GM23338 (cell line): Measurements from ENCODE around the gene DHRS3. TPM values are rescaled to one million over a fixed set of nuclear protein-coding genes. Genes with fewer than 3 reads are reported as not detected.

Experiments
- ATAC-seq: fragments of 200-7000 bp; cut with Tn5 transposase; 3 replicates; pipeline ENCODE4 v1.9.1; 2020
- DNase-seq: peaks from one replicate; pipeline ENCODE4 v3.0.0-alpha.2; 2015; ENCODE audit warnings: low spot score
- H2AFZ ChIP-seq: fragments of 200-600 bp; sonication (generic); 2 replicates; pipeline ENCODE4 v1.8.0; 2016; ENCODE audit warnings: antibody characterized with exemption, mild to moderate bottlenecking, moderate library complexity
- H3F3A ChIP-seq: fragments of 200-600 bp; sonication (generic); replicated peaks from 2 replicates; pipeline ENCODE4 v1.8.0; 2017; ENCODE audit warnings: antibody characterized with exemption, mixed run types, low read depth
- H3K27ac ChIP-seq: fragments of 200-600 bp; sonication (generic); 2 replicates; pipeline ENCODE4 v1.6.1; 2016; ENCODE audit warnings: low read depth
- H3K27me3 ChIP-seq: fragments of 200-600 bp; sonication (generic); 2 replicates; pipeline ENCODE4 v1.8.0; 2016; ENCODE audit warnings: mild to moderate bottlenecking, mixed run types, moderate library complexity; ENCODE audit not compliant: insufficient read depth
- H3K36me3 ChIP-seq: fragments of 200-600 bp; sonication (generic); 2 replicates; pipeline ENCODE4 v1.8.0; 2016; ENCODE audit warnings: mild to moderate bottlenecking; ENCODE audit not compliant: insufficient read depth
- H3K4me1 ChIP-seq: fragments of 200-600 bp; sonication (generic); 2 replicates; pipeline ENCODE4 v1.8.0; 2016; ENCODE audit warnings: mild to moderate bottlenecking, moderate library complexity; ENCODE audit not compliant: insufficient read depth
- H3K4me2 ChIP-seq: fragments of 200-600 bp; sonication (generic); 2 replicates; pipeline ENCODE4 v1.7.1; 2017; ENCODE audit warnings: mixed run types
- H3K4me3 ChIP-seq: fragments of 200-600 bp; sonication (generic); 2 replicates; pipeline ENCODE4 v1.6.1; 2016; ENCODE audit warnings: mixed run types
- H3K79me2 ChIP-seq: fragments of 200-600 bp; sonication (generic); replicated peaks from 2 replicates; pipeline ENCODE4 v1.8.0; 2017; ENCODE audit warnings: mild to moderate bottlenecking; ENCODE audit not compliant: insufficient read depth
- H3K9me2 ChIP-seq: fragments of 200-600 bp; sonication (generic); 2 replicates; pipeline ENCODE4 v1.8.0; 2017; ENCODE audit not compliant: insufficient read depth
- H4K20me1 ChIP-seq: fragments of 200-600 bp; sonication (generic); replicated peaks from 2 replicates; pipeline ENCODE4 v1.8.0; 2017; ENCODE audit warnings: mild to moderate bottlenecking; ENCODE audit not compliant: insufficient read depth
- H3K27ac Mint-ChIP-seq: 2 replicates; pipeline ENCODE4 v1.8.0; 2020; ENCODE audit warnings: inconsistent platforms, mild to moderate bottlenecking, moderate library complexity, mixed read lengths
- H3K27me3 Mint-ChIP-seq: 3 replicates; pipeline ENCODE4 v1.8.0; 2022; ENCODE audit warnings: low read depth, mild to moderate bottlenecking, moderate library complexity, mixed read lengths, inconsistent platforms; ENCODE audit not compliant: insufficient read depth, poor library complexity
- H3K36me3 Mint-ChIP-seq: 3 replicates; pipeline ENCODE4 v1.8.0; 2021; ENCODE audit warnings: low read depth, mild to moderate bottlenecking, inconsistent platforms, moderate library complexity, mixed read lengths
- H3K4me1 Mint-ChIP-seq: 3 replicates; pipeline ENCODE4 v1.8.0; 2020; ENCODE audit warnings: mild to moderate bottlenecking, inconsistent platforms, mixed read lengths
- H3K4me3 Mint-ChIP-seq: 3 replicates; pipeline ENCODE4 v1.8.0; 2021; ENCODE audit warnings: moderate library complexity, mild to moderate bottlenecking, inconsistent platforms, mixed read lengths
- H3K9me3 Mint-ChIP-seq: 3 replicates; pipeline ENCODE4 v1.8.0; 2020; ENCODE audit warnings: moderate library complexity, mild to moderate bottlenecking, inconsistent platforms, mixed read lengths
- CREB1 ChIP-seq: fragments of 250-450 bp; sonication (Bioruptor Pico); IDR thresholded peaks from 2 replicates; pipeline ENCODE4 v1.5.0; 2020; ENCODE audit warnings: low read depth, mild to moderate bottlenecking, moderate library complexity
- ETS1 ChIP-seq: IDR thresholded peaks from 2 replicates; pipeline ENCODE4 v1.6.1; 2016; ENCODE audit warnings: antibody characterized with exemption
- EZH2 ChIP-seq: fragments of 200-600 bp; sonication (generic); IDR thresholded peaks from one replicate; pipeline ENCODE4 v1.8.0; 2017; ENCODE audit warnings: antibody characterized with exemption, mild to moderate bottlenecking, low read depth; ENCODE audit not compliant: unreplicated experiment
- EZH2phosphoT487 ChIP-seq: fragments of 200-600 bp; sonication (generic); IDR thresholded peaks from one replicate; pipeline ENCODE4 v1.8.1; 2018; ENCODE audit warnings: antibody characterized with exemption; ENCODE audit not compliant: unreplicated experiment
- JUNB ChIP-seq: IDR thresholded peaks from one replicate; pipeline ENCODE4 v1.6.1; 2016; ENCODE audit warnings: antibody characterized with exemption; ENCODE audit not compliant: unreplicated experiment
- NANOG ChIP-seq: IDR thresholded peaks from 2 replicates; pipeline ENCODE4 v1.6.1; 2016; ENCODE audit warnings: antibody characterized with exemption, borderline replicate concordance
- POLR2AphosphoS5 ChIP-seq: IDR thresholded peaks from 2 replicates; pipeline ENCODE4 v1.6.1; 2016; ENCODE audit warnings: antibody characterized with exemption, low read depth
- ZNF331 ChIP-seq: fragments of 250-450 bp; sonication (Bioruptor Pico); IDR thresholded peaks from 2 replicates; pipeline ENCODE4 v1.5.0; 2020; ENCODE audit warnings: low read depth, mild to moderate bottlenecking, moderate library complexity
- polyA plus RNA-seq: library from polyadenylated mRNA; unstranded; fragments of >200 nt; fragmentation: Nextera tagmentation; extraction: Ambion mirVana; gene quantifications from 2 replicates; pipeline ENCODE4 v1.2.1, GENCODE V29; 2016
- total RNA-seq: library from RNA; depleted of rRNA; stranded (reverse); fragments of >200 nt; shearing (Covaris generic); gene quantifications from 2 replicates; pipeline ENCODE4 v1.2.3, GENCODE V29; 2014
- TF ChIP-seq, protein P1 (sequence below): IDR thresholded peaks from one replicate; pipeline ENCODE4 v1.6.1; 2018; ENCODE audit warnings: antibody characterized with exemption; ENCODE audit not compliant: unreplicated experiment
- TF ChIP-seq, protein P2 (sequence below): fragments of 250-450 bp; sonication (Bioruptor Pico); IDR thresholded peaks from 2 replicates; pipeline ENCODE4 v1.5.0; 2020; ENCODE audit warnings: mild to moderate bottlenecking, moderate library complexity

DHRS3 gene
- total and polyA plus RNA-seq, 2 experiments from 2014 or later = 21.0 to 26.0 TPM

DNA sequence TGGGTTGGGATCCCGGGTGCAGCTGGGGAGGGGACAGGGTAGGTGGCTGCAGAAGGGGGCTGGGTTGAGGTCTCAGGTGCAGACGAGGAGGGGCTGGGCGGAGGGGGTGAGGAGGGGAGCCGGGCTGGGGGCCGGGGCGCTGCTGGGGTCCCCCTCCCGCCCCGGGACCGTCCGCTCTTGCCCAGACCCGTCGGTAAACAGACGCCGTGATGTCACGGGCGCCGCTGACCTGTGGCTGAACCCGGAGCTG, 22.3 kb downstream of the DHRS3 start:
- H3K36me3 Mint-ChIP-seq = no peaks in the 10 kb centered on the region; the same call in 2 of the 3 replicates
- Histone ChIP-seq H3K4me3 (peak overlapping the region; percentile 78), H2AFZ (no peak overlapping the region), H4K20me1 (peaks cover 6% of the 10 kb centered on the region; the same call in 1 of the 2 replicates), H3K27ac (no peak overlapping the region), H3K79me2 (peaks cover 25% of the 10 kb centered on the region), H3K4me1 (peaks cover 46% of the 10 kb centered on the region), H3K27me3 (0 out of 2 replicates have a peak, but pooled peaks cover 3% of the 10 kb centered on the region), H3F3A (peaks cover 13% of the 10 kb centered on the region; the same call in 1 of the 2 replicates), H3K9me2 (no peaks in the 10 kb centered on the region), H3K36me3 (no peaks in the 10 kb centered on the region), H3K4me2 (peak overlapping the region; percentile 98)
- peaks cover 24% of the 10 kb centered on the region for H3K27me3 Mint-ChIP-seq
- peaks cover 45% of the 10 kb centered on the region for H3K4me1 Mint-ChIP-seq
- peak; percentile 65; the same call in 1 of the 2 replicates for TF ChIP-seq CREB1 (CRISPR knock-in tag)
- no peak for TF ChIP-seq ETS1
- DNase-seq (no peak), ATAC-seq (no peak; the same call in 2 of the 3 replicates)
- H3K4me3 Mint-ChIP-seq = peak overlapping the region; percentile 77
- H3K9me3 Mint-ChIP-seq = no peaks in the 10 kb centered on the region; the same call in 2 of the 3 replicates
- H3K27ac Mint-ChIP-seq = no peak overlapping the region

- Histone ChIP-seq H3K4me2 (peak overlapping the region; percentile 98), H3K79me2 (peaks cover 21% of the 10 kb centered on the region), H3K27me3 (0 out of 2 replicates have a peak, but pooled peaks cover 3% of the 10 kb centered on the region), H3K36me3 (no peaks in the 10 kb centered on the region), H2AFZ (no peak overlapping the region), H4K20me1 (peaks cover 6% of the 10 kb centered on the region; the same call in 1 of the 2 replicates), H3K27ac (peak overlapping the region; percentile 87), H3K4me3 (peak overlapping the region; percentile 78), H3K4me1 (peaks cover 45% of the 10 kb centered on the region), H3F3A (peaks cover 13% of the 10 kb centered on the region; the same call in 1 of the 2 replicates), H3K9me2 (no peaks in the 10 kb centered on the region)
- Mint-ChIP-seq H3K27ac (peak overlapping the region; percentile 43; the same call in 1 of the 2 replicates), H3K9me3 (no peaks in the 10 kb centered on the region; the same call in 2 of the 3 replicates), H3K36me3 (no peaks in the 10 kb centered on the region; the same call in 2 of the 3 replicates), H3K27me3 (peaks cover 24% of the 10 kb centered on the region), H3K4me3 (peak overlapping the region; percentile 77), H3K4me1 (peaks cover 41% of the 10 kb centered on the region)
- DNase-seq (peak; percentile 89), ATAC-seq (peak; percentile 56)
- no peak for TF ChIP-seq NANOG
- no peak for TF ChIP-seq CREB1 (CRISPR knock-in tag)
- no peak for TF ChIP-seq ZNF331 (CRISPR knock-in tag)
- no peak for TF ChIP-seq EZH2phosphoT487
- TF ChIP-seq, protein P1, sequence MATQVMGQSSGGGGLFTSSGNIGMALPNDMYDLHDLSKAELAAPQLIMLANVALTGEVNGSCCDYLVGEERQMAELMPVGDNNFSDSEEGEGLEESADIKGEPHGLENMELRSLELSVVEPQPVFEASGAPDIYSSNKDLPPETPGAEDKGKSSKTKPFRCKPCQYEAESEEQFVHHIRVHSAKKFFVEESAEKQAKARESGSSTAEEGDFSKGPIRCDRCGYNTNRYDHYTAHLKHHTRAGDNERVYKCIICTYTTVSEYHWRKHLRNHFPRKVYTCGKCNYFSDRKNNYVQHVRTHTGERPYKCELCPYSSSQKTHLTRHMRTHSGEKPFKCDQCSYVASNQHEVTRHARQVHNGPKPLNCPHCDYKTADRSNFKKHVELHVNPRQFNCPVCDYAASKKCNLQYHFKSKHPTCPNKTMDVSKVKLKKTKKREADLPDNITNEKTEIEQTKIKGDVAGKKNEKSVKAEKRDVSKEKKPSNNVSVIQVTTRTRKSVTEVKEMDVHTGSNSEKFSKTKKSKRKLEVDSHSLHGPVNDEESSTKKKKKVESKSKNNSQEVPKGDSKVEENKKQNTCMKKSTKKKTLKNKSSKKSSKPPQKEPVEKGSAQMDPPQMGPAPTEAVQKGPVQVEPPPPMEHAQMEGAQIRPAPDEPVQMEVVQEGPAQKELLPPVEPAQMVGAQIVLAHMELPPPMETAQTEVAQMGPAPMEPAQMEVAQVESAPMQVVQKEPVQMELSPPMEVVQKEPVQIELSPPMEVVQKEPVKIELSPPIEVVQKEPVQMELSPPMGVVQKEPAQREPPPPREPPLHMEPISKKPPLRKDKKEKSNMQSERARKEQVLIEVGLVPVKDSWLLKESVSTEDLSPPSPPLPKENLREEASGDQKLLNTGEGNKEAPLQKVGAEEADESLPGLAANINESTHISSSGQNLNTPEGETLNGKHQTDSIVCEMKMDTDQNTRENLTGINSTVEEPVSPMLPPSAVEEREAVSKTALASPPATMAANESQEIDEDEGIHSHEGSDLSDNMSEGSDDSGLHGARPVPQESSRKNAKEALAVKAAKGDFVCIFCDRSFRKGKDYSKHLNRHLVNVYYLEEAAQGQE = no peak
- TF ChIP-seq, protein P2, sequence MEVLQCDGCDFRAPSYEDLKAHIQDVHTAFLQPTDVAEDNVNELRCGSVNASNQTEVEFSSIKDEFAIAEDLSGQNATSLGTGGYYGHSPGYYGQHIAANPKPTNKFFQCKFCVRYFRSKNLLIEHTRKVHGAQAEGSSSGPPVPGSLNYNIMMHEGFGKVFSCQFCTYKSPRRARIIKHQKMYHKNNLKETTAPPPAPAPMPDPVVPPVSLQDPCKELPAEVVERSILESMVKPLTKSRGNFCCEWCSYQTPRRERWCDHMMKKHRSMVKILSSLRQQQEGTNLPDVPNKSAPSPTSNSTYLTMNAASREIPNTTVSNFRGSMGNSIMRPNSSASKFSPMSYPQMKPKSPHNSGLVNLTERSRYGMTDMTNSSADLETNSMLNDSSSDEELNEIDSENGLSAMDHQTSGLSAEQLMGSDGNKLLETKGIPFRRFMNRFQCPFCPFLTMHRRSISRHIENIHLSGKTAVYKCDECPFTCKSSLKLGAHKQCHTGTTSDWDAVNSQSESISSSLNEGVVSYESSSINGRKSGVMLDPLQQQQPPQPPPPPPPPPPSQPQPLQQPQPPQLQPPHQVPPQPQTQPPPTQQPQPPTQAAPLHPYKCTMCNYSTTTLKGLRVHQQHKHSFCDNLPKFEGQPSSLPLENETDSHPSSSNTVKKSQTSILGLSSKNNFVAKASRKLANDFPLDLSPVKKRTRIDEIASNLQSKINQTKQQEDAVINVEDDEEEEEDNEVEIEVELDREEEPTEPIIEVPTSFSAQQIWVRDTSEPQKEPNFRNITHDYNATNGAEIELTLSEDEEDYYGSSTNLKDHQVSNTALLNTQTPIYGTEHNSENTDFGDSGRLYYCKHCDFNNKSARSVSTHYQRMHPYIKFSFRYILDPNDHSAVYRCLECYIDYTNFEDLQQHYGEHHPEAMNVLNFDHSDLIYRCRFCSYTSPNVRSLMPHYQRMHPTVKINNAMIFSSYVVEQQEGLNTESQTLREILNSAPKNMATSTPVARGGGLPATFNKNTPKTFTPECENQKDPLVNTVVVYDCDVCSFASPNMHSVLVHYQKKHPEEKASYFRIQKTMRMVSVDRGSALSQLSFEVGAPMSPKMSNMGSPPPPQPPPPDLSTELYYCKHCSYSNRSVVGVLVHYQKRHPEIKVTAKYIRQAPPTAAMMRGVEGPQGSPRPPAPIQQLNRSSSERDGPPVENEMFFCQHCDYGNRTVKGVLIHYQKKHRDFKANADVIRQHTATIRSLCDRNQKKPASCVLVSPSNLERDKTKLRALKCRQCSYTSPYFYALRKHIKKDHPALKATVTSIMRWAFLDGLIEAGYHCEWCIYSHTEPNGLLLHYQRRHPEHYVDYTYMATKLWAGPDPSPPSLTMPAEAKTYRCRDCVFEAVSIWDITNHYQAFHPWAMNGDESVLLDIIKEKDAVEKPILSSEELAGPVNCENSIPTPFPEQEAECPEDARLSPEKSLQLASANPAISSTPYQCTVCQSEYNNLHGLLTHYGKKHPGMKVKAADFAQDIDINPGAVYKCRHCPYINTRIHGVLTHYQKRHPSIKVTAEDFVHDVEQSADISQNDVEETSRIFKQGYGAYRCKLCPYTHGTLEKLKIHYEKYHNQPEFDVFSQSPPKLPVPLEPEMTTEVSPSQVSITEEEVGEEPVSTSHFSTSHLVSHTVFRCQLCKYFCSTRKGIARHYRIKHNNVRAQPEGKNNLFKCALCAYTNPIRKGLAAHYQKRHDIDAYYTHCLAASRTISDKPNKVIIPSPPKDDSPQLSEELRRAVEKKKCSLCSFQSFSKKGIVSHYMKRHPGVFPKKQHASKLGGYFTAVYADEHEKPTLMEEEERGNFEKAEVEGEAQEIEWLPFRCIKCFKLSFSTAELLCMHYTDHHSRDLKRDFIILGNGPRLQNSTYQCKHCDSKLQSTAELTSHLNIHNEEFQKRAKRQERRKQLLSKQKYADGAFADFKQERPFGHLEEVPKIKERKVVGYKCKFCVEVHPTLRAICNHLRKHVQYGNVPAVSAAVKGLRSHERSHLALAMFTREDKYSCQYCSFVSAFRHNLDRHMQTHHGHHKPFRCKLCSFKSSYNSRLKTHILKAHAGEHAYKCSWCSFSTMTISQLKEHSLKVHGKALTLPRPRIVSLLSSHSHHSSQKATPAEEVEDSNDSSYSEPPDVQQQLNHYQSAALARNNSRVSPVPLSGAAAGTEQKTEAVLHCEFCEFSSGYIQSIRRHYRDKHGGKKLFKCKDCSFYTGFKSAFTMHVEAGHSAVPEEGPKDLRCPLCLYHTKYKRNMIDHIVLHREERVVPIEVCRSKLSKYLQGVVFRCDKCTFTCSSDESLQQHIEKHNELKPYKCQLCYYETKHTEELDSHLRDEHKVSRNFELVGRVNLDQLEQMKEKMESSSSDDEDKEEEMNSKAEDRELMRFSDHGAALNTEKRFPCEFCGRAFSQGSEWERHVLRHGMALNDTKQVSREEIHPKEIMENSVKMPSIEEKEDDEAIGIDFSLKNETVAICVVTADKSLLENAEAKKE (CRISPR knock-in tag) = no peak
- TF ChIP-seq JUNB = no peak
- TF ChIP-seq EZH2 = no peak
- TF ChIP-seq POLR2AphosphoS5 = peak; percentile 60
These were observed 22.8 kb downstream of the DHRS3 start for GRCh38 chr1:12594966-12595756.
